ENCODE results near the gene CFDP1. TPM values are rescaled to one million over a fixed set of nuclear protein-coding genes. Genes with fewer than 3 reads are reported as not detected.

The CFDP1 gene
- total RNA-seq: 38.7 and 53.8 TPM in 2 replicates

GRCh38 chr16:75432828-75433731 lies at the start of gene CFDP1:
TSS of gene CFDP1 (minus strand) at chr16:75433503. CDS start at chr16:75433352, 151 bp downstream.

GRCh38 chr16:75464122-75464918 lies 31.0 kb upstream of the CFDP1 start, which contains the start of gene TMEM170A:
TSS of gene TMEM170A (minus strand) at chr16:75464689. CDS start at chr16:75464600, 89 bp downstream.

GRCh38 chr16:75251280-75252048 lies 181.8 kb downstream of the CFDP1 start, which contains the start of gene BCAR1:
TSS of gene BCAR1 (minus strand) at chr16:75251624. CDS start at chr16:75251482, 142 bp downstream.

Other genes with a start within 250 kb of the CFDP1 start
- gene CTRB2, start 226.3 kb downstream of the CFDP1 start, total RNA-seq: not detected in 2 replicates
- gene CTRB1, start 214.5 kb downstream of the CFDP1 start, total RNA-seq: not detected in 2 replicates
- 42.5 and 46.4 TPM in 2 replicates for gene BCAR1, start 181.9 kb downstream of the CFDP1 start, total RNA-seq
- gene TMEM170A, start 31.2 kb upstream of the CFDP1 start, total RNA-seq: 6.8 and 8.1 TPM in 2 replicates
- gene CHST6, start 61.9 kb upstream of the CFDP1 start, total RNA-seq: 0.54 and 0.56 TPM in 2 replicates
- 0.10 TPM in 1 of 2 replicates, not detected in the other for gene CHST5, start 102.6 kb upstream of the CFDP1 start, total RNA-seq
- gene TMEM231, start 122.7 kb upstream of the CFDP1 start, total RNA-seq: 13.6 and 13.7 TPM in 2 replicates
- 64.1 and 72.2 TPM in 2 replicates for gene GABARAPL2, start 132.9 kb upstream of the CFDP1 start, total RNA-seq
- 28.8 and 34.5 TPM in 2 replicates for gene ADAT1, start 189.8 kb upstream of the CFDP1 start, total RNA-seq
- gene KARS1, start 214.2 kb upstream of the CFDP1 start, total RNA-seq: 108 and 114 TPM in 2 replicates
- gene TERF2IP, start 214.3 kb upstream of the CFDP1 start, total RNA-seq: 43.9 and 53.4 TPM in 2 replicates
- not detected in 2 replicates for gene CPHXL2, start 243.5 kb upstream of the CFDP1 start, total RNA-seq

All from cardiac ventricle fibroblast (primary cell).